ENCODE results near the gene TMEM106B.

Gene TMEM106B

DNA sequence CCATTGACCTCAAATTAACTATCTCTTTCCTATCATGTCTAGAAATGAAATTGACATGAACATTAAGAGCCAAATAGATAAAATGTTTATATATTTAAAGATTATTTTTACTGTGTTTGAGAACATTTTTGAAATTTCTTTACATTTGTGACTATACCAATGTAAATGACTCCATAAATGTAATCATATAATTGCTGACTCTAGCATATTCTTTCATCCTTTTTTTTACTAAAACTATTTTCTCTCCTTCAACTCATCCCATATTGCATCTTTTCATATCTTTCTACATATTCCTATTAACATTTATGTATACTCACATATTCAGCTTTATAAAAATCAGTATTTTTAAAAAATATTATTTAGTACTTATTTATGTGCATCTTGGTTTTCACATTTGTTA, 16.9 kb downstream of the TMEM106B start:
- no peak for DNase-seq (ENCODE audit: low read depth)
- TF ChIP-seq, protein P1, sequence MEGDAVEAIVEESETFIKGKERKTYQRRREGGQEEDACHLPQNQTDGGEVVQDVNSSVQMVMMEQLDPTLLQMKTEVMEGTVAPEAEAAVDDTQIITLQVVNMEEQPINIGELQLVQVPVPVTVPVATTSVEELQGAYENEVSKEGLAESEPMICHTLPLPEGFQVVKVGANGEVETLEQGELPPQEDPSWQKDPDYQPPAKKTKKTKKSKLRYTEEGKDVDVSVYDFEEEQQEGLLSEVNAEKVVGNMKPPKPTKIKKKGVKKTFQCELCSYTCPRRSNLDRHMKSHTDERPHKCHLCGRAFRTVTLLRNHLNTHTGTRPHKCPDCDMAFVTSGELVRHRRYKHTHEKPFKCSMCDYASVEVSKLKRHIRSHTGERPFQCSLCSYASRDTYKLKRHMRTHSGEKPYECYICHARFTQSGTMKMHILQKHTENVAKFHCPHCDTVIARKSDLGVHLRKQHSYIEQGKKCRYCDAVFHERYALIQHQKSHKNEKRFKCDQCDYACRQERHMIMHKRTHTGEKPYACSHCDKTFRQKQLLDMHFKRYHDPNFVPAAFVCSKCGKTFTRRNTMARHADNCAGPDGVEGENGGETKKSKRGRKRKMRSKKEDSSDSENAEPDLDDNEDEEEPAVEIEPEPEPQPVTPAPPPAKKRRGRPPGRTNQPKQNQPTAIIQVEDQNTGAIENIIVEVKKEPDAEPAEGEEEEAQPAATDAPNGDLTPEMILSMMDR (IDR thresholded peaks at IDR 0.05; ENCODE audit: insufficient read depth, low read depth, low read length, missing control alignments) = no peak
- no peak overlapping the region for H3K4me3 ChIP-seq (ENCODE audit: low read length)

DNA sequence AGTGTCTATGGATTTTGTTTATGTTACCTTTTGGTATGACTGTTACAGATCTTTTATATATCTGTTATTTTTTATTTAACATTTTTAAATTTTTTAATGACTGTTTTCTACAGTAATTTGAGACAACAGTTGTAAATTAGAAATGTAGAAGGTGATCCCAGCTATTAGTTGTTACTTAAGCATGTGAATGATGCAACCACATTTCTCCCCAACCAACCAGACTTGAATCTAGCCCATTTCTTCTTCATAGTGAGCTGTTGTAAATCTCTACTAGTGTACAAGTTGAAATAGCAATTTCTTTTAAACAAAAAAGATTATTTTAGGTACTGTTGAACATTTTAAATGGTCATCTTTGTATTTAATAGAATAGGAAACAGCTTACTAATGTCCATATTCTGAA, 18.0 kb downstream of the TMEM106B start:
- H3K4me3 ChIP-seq (ENCODE audit: low read length) = no peak overlapping the region
- TF ChIP-seq, protein P1 (IDR thresholded peaks at IDR 0.05; ENCODE audit: insufficient read depth, low read depth, low read length, missing control alignments) = no peak
- peak; percentile 55 for DNase-seq (ENCODE audit: low read depth)

DNA sequence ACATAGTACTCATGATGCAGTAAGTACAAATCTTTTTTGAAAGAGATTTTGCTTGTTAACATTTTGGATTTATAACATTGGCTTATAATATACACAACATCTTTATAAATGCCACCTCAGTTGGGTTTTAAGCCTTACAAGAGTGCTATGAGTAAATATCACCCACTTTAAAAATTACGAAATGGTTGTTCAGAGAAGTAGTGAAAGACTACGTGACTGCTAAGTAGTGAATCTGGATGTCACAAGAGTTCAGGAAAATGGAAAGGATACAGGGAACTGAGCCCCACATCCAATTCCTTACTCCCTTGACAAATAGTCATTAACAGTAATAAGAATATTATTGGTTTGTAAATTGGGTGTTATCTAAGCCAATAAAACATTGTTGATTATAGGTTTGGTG, 20.0 kb downstream of the TMEM106B start:
- no peak for DNase-seq (ENCODE audit: low read depth)
- TF ChIP-seq, protein P1 (IDR thresholded peaks at IDR 0.05; ENCODE audit: insufficient read depth, low read depth, low read length, missing control alignments) = no peak
- no peak overlapping the region for H3K4me3 ChIP-seq (ENCODE audit: low read length)

DNA sequence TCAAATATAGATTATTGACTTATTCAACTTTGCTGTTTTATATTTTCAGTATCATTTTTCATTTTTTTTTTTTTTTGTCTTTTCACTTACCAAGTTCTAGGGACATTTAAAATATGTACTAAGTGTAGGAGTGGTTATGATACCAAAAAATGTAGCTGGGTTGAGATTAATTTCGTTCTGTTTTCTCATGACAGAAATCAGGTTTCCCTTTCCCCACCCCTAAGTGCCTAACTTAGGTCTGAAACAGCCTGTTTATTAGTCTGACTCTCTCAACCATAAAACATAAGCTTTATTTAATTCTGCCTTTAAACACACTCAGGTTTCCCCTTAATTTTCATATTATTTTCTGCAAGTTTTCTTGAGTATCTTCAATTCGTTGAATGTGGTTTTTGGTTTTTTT, 22.1 kb downstream of the TMEM106B start:
- no peak overlapping the region for H3K4me3 ChIP-seq (ENCODE audit: low read length)
- no peak for DNase-seq (ENCODE audit: low read depth)
- TF ChIP-seq, protein P1 (IDR thresholded peaks at IDR 0.05; ENCODE audit: insufficient read depth, low read depth, low read length, missing control alignments) = no peak

DNA sequence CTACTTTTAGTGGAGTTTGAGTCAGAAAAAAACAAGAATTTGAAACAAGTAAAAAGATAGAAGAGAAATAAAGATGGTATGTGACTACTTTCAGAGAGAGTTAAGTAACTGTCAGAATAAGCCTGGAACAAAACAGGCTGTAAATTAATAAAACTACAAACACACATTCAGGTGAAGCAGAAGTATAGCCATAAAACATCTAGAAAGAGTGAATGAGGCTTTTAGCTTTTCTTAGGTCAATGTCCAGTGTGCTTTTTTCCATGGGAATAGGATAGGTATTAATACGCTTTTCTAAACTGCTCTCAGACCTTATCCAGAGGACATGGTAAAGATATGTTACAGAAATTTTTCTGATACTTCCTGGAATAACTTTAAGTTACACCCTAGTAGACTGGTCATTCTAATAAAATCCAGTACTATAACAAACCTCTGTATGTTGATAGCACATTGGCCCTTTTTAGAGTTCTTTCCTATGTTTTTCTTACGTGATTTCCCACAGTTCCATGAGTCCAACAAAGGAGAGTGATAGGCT, 23.3 kb downstream of the TMEM106B start:
- DNase-seq (ENCODE audit: low read depth) = no peak
- H3K4me3 ChIP-seq (ENCODE audit: low read length) = no peak overlapping the region
- TF ChIP-seq, protein P1 (IDR thresholded peaks at IDR 0.05; ENCODE audit: insufficient read depth, low read depth, low read length, missing control alignments) = no peak

DNA sequence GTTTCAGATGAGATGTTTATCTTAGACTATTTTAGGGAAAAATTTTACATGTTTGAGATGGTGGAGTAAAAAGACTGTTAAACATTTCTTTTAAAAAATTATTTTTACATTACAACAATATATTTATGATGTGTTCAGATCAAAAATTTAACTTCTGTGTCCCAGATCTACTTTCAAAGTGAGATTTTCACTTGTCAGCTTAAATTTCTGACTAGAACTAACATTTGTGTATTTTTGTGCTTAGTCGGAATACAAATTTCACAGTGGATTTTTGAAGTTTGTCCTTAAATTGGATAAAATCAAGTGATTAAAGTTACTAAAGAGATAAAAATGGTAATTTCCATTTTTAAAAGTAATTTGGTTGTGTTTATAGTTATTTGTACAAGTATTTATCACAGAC, 24.9 kb downstream of the TMEM106B start:
- no peak for DNase-seq (ENCODE audit: low read depth)
- H3K4me3 ChIP-seq (ENCODE audit: low read length) = no peak overlapping the region
- TF ChIP-seq, protein P1 (IDR thresholded peaks at IDR 0.05; ENCODE audit: insufficient read depth, low read depth, low read length, missing control alignments) = no peak

DNA sequence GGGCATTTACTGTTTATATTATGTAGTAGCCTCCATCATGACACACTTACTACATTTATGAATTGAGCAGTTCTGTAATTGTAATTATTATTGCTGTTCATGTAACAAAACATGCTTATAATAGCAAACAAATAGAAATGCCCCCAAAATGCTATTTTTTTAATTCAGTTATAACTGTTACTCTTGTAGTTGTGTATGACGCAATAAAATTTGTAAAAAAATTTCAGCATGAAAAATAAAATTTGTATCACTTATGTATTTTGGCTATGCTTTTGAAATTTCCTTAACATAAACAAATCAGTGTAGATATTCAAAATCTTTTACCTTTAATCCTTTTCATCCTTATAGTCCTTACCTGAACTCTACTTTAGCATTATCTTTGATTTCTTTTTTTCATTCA, 25.9 kb downstream of the TMEM106B start:
- TF ChIP-seq, protein P1 (IDR thresholded peaks at IDR 0.05; ENCODE audit: insufficient read depth, low read depth, low read length, missing control alignments) = no peak
- no peak overlapping the region for H3K4me3 ChIP-seq (ENCODE audit: low read length)
- no peak for DNase-seq (ENCODE audit: low read depth)
